BJ (cell line): Measurements from ENCODE around the gene CHAF1B. TPM values are rescaled to one million over a fixed set of nuclear protein-coding genes. Genes with fewer than 3 reads are reported as not detected.

ENCODE experiments used
- CTCF ChIA-PET: fragments of 350-600 bp; formaldehyde crosslinking; extraction: SDS; loops from one replicate; lab custom pipeline; 2021; ENCODE audit warnings: antibody characterized with exemption, inconsistent platforms; lab: Yijun Ruan, JAX
- POLR2A ChIA-PET: fragments of 300-600 bp; sonication (Branson Sonifier 250); formaldehyde crosslinking; extraction: SDS; loops from one replicate; lab custom pipeline; 2021; ENCODE audit warnings: antibody characterized with exemption; lab: Charles Lee
- DNase-seq: peaks from one replicate; pipeline ENCODE4 v3.0.0-alpha.2; 2011; ENCODE audit warnings: low read depth
- H3K27me3 ChIP-seq: 2 replicates; pipeline ENCODE4 v1.6.0; 2011; ENCODE audit warnings: low read length; ENCODE audit not compliant: control insufficient read depth, insufficient read depth
- H3K36me3 ChIP-seq: 2 replicates; pipeline ENCODE4 v1.5.1; 2011; ENCODE audit warnings: low read length; ENCODE audit not compliant: control insufficient read depth, insufficient read depth
- H3K4me3 ChIP-seq: 2 replicates; pipeline ENCODE4 v1.5.1; 2011; ENCODE audit warnings: low read depth, mild to moderate bottlenecking, control low read depth, low read length
- polyA plus RNA-seq: library from polyadenylated mRNA; depleted of rRNA; stranded (reverse); fragments of >200 nt; gene quantifications from 2 replicates; pipeline ENCODE4 v1.2.3, GENCODE V29; 2011
- TF ChIP-seq, protein P1 (sequence below): IDR thresholded peaks from 2 replicates; pipeline ENCODE4 v1.5.1; 2011; ENCODE audit warnings: low read depth, mild to moderate bottlenecking, control low read depth, inconsistent platforms, low read length, moderate library complexity; ENCODE audit not compliant: insufficient read depth

The CHAF1B gene
- polyA plus RNA-seq, 1 experiment, result 4.0 TPM

DNA sequence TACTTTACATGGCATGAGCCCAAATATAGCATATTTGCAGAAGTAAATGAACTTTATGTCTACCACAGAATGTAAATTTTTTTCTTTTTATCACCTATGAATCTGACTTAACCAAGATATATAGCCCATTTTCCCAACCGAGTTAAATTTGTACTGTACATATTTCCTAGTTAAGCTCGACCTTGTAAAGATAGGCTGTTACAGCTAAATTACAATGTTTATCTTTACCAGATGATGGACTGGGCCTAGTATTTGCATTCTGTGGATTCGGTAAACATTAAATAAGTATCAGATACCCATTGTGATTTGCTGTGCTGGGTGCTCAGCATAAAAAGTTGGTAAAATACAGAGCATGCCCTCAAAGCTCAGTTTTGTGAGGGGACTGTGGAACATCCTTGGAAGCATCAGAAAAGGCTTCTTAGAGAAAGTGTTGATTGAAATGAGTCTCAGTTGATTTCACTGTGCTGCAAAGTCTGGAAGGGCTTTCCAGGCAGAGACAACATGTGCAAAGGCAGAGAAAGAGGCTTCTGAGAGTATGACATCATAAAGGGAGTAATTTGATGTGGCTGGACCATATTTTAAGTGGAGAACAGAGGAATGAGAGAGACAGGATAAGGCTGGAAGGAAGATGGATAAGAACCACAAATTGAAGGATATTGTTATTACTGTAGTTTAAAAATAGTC, 37.8 kb upstream of the CHAF1B start:
- POLR2A ChIA-PET, result no interaction called here
- H3K36me3 ChIP-seq, result peaks cover 13% of the 10 kb centered on the region
- no peak overlapping the region for H3K4me3 ChIP-seq
- CTCF ChIA-PET, result interaction anchor here (0.6 kb wide), 1 partner anchor 206 kb away, joined by 3 read pairs; no protein-coding TSS in a partner anchor
- TF ChIP-seq, protein P1, sequence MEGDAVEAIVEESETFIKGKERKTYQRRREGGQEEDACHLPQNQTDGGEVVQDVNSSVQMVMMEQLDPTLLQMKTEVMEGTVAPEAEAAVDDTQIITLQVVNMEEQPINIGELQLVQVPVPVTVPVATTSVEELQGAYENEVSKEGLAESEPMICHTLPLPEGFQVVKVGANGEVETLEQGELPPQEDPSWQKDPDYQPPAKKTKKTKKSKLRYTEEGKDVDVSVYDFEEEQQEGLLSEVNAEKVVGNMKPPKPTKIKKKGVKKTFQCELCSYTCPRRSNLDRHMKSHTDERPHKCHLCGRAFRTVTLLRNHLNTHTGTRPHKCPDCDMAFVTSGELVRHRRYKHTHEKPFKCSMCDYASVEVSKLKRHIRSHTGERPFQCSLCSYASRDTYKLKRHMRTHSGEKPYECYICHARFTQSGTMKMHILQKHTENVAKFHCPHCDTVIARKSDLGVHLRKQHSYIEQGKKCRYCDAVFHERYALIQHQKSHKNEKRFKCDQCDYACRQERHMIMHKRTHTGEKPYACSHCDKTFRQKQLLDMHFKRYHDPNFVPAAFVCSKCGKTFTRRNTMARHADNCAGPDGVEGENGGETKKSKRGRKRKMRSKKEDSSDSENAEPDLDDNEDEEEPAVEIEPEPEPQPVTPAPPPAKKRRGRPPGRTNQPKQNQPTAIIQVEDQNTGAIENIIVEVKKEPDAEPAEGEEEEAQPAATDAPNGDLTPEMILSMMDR, result no peak
- DNase-seq, result no peak
- H3K27me3 ChIP-seq, result no peaks in the 10 kb centered on the region

DNA sequence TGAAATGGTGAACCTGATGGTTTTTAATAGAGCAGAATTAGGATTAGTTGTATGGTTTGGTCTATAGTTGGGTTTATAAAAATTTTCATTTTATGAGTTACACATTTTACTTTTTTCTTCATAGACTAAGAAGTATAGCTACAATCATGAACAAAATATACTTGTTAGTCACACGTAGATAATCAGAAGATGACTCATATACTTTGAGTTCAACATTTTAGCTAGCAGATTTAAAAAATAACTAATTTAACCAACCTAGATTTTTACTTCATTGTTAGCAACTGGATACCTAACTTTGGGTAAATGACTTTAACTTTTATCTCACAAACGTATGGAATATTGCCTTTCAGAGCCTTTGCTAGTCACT, 37.2 kb upstream of the CHAF1B start:
- POLR2A ChIA-PET, result no interaction called here
- no peak for DNase-seq

DNA sequence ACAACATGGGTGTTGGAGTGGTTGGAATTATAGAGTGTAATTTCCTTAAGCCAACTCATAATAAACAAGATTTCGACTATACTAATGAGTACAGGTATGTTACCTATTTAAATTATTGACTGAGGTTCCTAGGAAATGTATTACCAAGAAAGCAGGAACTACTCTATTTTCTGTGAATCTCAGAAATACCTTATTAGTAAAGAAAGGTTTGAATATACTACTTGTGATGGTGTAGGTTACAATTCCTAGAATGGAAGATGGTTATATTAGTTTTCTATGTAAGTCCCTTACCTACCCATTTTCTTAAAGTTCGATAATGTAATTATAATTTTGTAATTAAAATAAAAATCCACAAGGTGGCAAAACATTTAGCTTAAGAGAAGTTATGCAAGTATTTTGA, 35.9 kb upstream of the CHAF1B start:
- H3K27me3 ChIP-seq, result no peaks in the 10 kb centered on the region
- TF ChIP-seq, protein P1, result no peak
- ChIA-PET CTCF (interaction anchor here (0.8 kb wide), 1 partner anchor 11 kb away, joined by 3 read pairs; no protein-coding TSS in a partner anchor), POLR2A (interaction anchor here (0.5 kb wide), 1 partner anchor 208 kb away, joined by 7 read pairs; no protein-coding TSS in a partner anchor)
- no peak for DNase-seq
- H3K4me3 ChIP-seq, result no peak overlapping the region
- peaks cover 12% of the 10 kb centered on the region for H3K36me3 ChIP-seq

More for the DNA sequence above, 37.2 kb upstream of the CHAF1B start:
- no peak overlapping the region for H3K4me3 ChIP-seq
- peaks cover 13% of the 10 kb centered on the region for H3K36me3 ChIP-seq
- TF ChIP-seq, protein P1, result no peak
- no peaks in the 10 kb centered on the region for H3K27me3 ChIP-seq
- CTCF ChIA-PET, result no interaction called here

DNA sequence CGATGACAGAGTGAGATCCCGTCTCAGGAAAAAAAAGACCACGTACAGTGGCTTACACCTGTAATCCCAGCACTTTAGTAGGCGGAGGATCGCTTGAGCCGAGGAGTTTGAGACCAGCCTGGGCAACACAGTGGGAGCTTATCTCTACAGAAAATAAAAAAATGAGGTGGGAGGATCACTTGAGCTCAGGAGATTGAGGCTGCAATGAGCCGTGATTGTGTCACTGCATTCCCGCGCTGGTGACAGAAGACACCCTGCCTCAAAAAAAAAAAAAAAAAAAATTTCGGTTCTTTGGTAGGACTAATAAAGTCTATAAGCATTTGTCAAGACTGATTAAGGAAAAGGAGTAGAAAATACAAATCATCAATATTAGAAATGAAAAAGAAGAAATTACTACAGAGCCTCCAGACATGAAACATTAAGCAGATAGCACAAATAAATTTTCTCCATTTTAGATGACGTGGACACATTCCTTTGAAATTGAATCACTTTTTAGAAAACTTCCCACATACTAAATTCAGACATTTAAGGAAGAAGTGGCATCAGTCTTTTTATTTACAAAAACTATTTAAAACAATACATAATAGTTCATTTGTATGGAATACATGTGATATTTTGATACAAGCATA, 34.8 kb upstream of the CHAF1B start:
- DNase-seq, result peak; percentile 41
- no peaks in the 10 kb centered on the region for H3K27me3 ChIP-seq
- H3K36me3 ChIP-seq, result peaks cover 12% of the 10 kb centered on the region
- no peak overlapping the region for H3K4me3 ChIP-seq
- TF ChIP-seq, protein P1, result no peak
- ChIA-PET POLR2A (interaction anchor here (0.6 kb wide), 1 partner anchor 9 kb away, joined by 13 read pairs; no protein-coding TSS in a partner anchor), CTCF (interaction anchor here (0.9 to 1.4 kb wide), 2 partner anchors 13 to 33 kb away, joined by 3 read pairs; no protein-coding TSS in a partner anchor)
